ENCODE measurements around the gene CCDC78.

The CCDC78 gene

GRCh38 chr16:677316-678190 lies 48.7 kb downstream of the CCDC78 start:
- H3K36me3 ChIP-seq (ENCODE audit: control insufficient read depth, insufficient read depth, low read length), result peaks cover 23% of the 10 kb centered on the region

GRCh38 chr16:676913-677312 lies 49.3 kb downstream of the CCDC78 start:
- Histone ChIP-seq H3K27me3 (replicated peaks; ENCODE audit: control insufficient read depth, insufficient read depth, low read length, poor library complexity, severe bottlenecking) (no peaks in the 10 kb centered on the region), H3K4me1 (ENCODE audit: control insufficient read depth, insufficient read depth, low read length, poor library complexity, severe bottlenecking) (peaks cover 35% of the 10 kb centered on the region), H3K27ac (ENCODE audit: insufficient read depth, low read length, poor library complexity, severe bottlenecking) (no peak overlapping the region), H3K36me3 (ENCODE audit: control insufficient read depth, insufficient read depth, low read length) (peaks cover 26% of the 10 kb centered on the region), H3K9me3 (ENCODE audit: control insufficient read depth, low read length) (no peaks in the 10 kb centered on the region), H3K4me3 (ENCODE audit: insufficient read depth, low read depth, low read length, poor library complexity, severe bottlenecking) (no peak overlapping the region)
- DNase-seq, result peak in 2 of 3 donors; percentile 28 to 40

More at GRCh38 chr16:677316-678190, 48.7 kb downstream of the CCDC78 start:
- peaks cover 35% of the 10 kb centered on the region for H3K4me1 ChIP-seq (ENCODE audit: control insufficient read depth, insufficient read depth, low read length, poor library complexity, severe bottlenecking)
- no peaks in the 10 kb centered on the region for H3K27me3 ChIP-seq (replicated peaks; ENCODE audit: control insufficient read depth, insufficient read depth, low read length, poor library complexity, severe bottlenecking)
- H3K9me3 ChIP-seq (ENCODE audit: control insufficient read depth, low read length), result no peaks in the 10 kb centered on the region
- H3K4me3 ChIP-seq (ENCODE audit: insufficient read depth, low read depth, low read length, poor library complexity, severe bottlenecking), result no peak overlapping the region
- DNase-seq, result no peak
- H3K27ac ChIP-seq (ENCODE audit: insufficient read depth, low read length, poor library complexity, severe bottlenecking), result no peak overlapping the region

GRCh38 chr16:676565-676902 lies 49.7 kb downstream of the CCDC78 start:
- Histone ChIP-seq H3K36me3 (ENCODE audit: control insufficient read depth, insufficient read depth, low read length) (peaks cover 26% of the 10 kb centered on the region), H3K9me3 (ENCODE audit: control insufficient read depth, low read length) (no peaks in the 10 kb centered on the region), H3K4me1 (ENCODE audit: control insufficient read depth, insufficient read depth, low read length, poor library complexity, severe bottlenecking) (peaks cover 35% of the 10 kb centered on the region), H3K27ac (ENCODE audit: insufficient read depth, low read length, poor library complexity, severe bottlenecking) (no peak overlapping the region), H3K27me3 (replicated peaks; ENCODE audit: control insufficient read depth, insufficient read depth, low read length, poor library complexity, severe bottlenecking) (no peaks in the 10 kb centered on the region), H3K4me3 (ENCODE audit: insufficient read depth, low read depth, low read length, poor library complexity, severe bottlenecking) (no peak overlapping the region)
- no peak for DNase-seq

- H3K36me3 ChIP-seq (ENCODE audit: control insufficient read depth, insufficient read depth, low read length), result peaks cover 29% of the 10 kb centered on the region
- peaks cover 31% of the 10 kb centered on the region for H3K4me1 ChIP-seq (ENCODE audit: control insufficient read depth, insufficient read depth, low read length, poor library complexity, severe bottlenecking)
- no peak for DNase-seq
- H3K4me3 ChIP-seq (ENCODE audit: insufficient read depth, low read depth, low read length, poor library complexity, severe bottlenecking), result no peak overlapping the region
- no peaks in the 10 kb centered on the region for H3K9me3 ChIP-seq (ENCODE audit: control insufficient read depth, low read length)
- H3K27ac ChIP-seq (ENCODE audit: insufficient read depth, low read length, poor library complexity, severe bottlenecking), result no peak overlapping the region
- no peaks in the 10 kb centered on the region for H3K27me3 ChIP-seq (replicated peaks; ENCODE audit: control insufficient read depth, insufficient read depth, low read length, poor library complexity, severe bottlenecking)
Observed at GRCh38 chr16:675884-676564, 50.2 kb downstream of the CCDC78 start.

GRCh38 chr16:674968-675883 lies 51.0 kb downstream of the CCDC78 start, which contains the start of gene RHBDL1:
Gene RHBDL1, plus strand, starts transcription at chr16:675671. Its CDS starts 120 bp downstream, at chr16:675791.
- Histone ChIP-seq H3K9me3 (ENCODE audit: control insufficient read depth, low read length) (no peaks in the 10 kb centered on the region), H3K4me3 (ENCODE audit: insufficient read depth, low read depth, low read length, poor library complexity, severe bottlenecking) (no peak within 1 kb of the TSS), H3K27ac (ENCODE audit: insufficient read depth, low read length, poor library complexity, severe bottlenecking) (no peak within 1 kb of the TSS), H3K36me3 (ENCODE audit: control insufficient read depth, insufficient read depth, low read length) (peaks cover 37% of the 10 kb centered on the region), H3K4me1 (ENCODE audit: control insufficient read depth, insufficient read depth, low read length, poor library complexity, severe bottlenecking) (peaks cover 27% of the 10 kb centered on the region), H3K27me3 (replicated peaks; ENCODE audit: control insufficient read depth, insufficient read depth, low read length, poor library complexity, severe bottlenecking) (no peaks in the 10 kb centered on the region)
- no peak for DNase-seq

GRCh38 chr16:674214-674881 lies 51.9 kb downstream of the CCDC78 start:
- no peak for DNase-seq
- Histone ChIP-seq H3K27me3 (replicated peaks; ENCODE audit: control insufficient read depth, insufficient read depth, low read length, poor library complexity, severe bottlenecking) (no peaks in the 10 kb centered on the region), H3K4me1 (ENCODE audit: control insufficient read depth, insufficient read depth, low read length, poor library complexity, severe bottlenecking) (peaks cover 24% of the 10 kb centered on the region), H3K27ac (ENCODE audit: insufficient read depth, low read length, poor library complexity, severe bottlenecking) (no peak overlapping the region), H3K4me3 (ENCODE audit: insufficient read depth, low read depth, low read length, poor library complexity, severe bottlenecking) (no peak overlapping the region), H3K9me3 (ENCODE audit: control insufficient read depth, low read length) (no peaks in the 10 kb centered on the region), H3K36me3 (ENCODE audit: control insufficient read depth, insufficient read depth, low read length) (peaks cover 45% of the 10 kb centered on the region)

GRCh38 chr16:673399-673991 lies 52.7 kb downstream of the CCDC78 start:
- no peak overlapping the region for H3K27ac ChIP-seq (ENCODE audit: insufficient read depth, low read length, poor library complexity, severe bottlenecking)
- H3K27me3 ChIP-seq (replicated peaks; ENCODE audit: control insufficient read depth, insufficient read depth, low read length, poor library complexity, severe bottlenecking), result no peaks in the 10 kb centered on the region
- H3K4me1 ChIP-seq (ENCODE audit: control insufficient read depth, insufficient read depth, low read length, poor library complexity, severe bottlenecking), result peaks cover 21% of the 10 kb centered on the region
- no peak overlapping the region for H3K4me3 ChIP-seq (ENCODE audit: insufficient read depth, low read depth, low read length, poor library complexity, severe bottlenecking)
- no peaks in the 10 kb centered on the region for H3K9me3 ChIP-seq (ENCODE audit: control insufficient read depth, low read length)
- no peak for DNase-seq
- H3K36me3 ChIP-seq (ENCODE audit: control insufficient read depth, insufficient read depth, low read length), result peaks cover 48% of the 10 kb centered on the region

- H3K4me3 ChIP-seq (ENCODE audit: insufficient read depth, low read depth, low read length, poor library complexity, severe bottlenecking), result no peak overlapping the region
- no peak overlapping the region for H3K27ac ChIP-seq (ENCODE audit: insufficient read depth, low read length, poor library complexity, severe bottlenecking)
- no peaks in the 10 kb centered on the region for H3K27me3 ChIP-seq (replicated peaks; ENCODE audit: control insufficient read depth, insufficient read depth, low read length, poor library complexity, severe bottlenecking)
- DNase-seq, result no peak
- peaks cover 48% of the 10 kb centered on the region for H3K36me3 ChIP-seq (ENCODE audit: control insufficient read depth, insufficient read depth, low read length)
- H3K4me1 ChIP-seq (ENCODE audit: control insufficient read depth, insufficient read depth, low read length, poor library complexity, severe bottlenecking), result peaks cover 25% of the 10 kb centered on the region
- H3K9me3 ChIP-seq (ENCODE audit: control insufficient read depth, low read length), result no peaks in the 10 kb centered on the region
Observed at GRCh38 chr16:672851-673250, 53.4 kb downstream of the CCDC78 start.

Data from effector memory CD4-positive, alpha-beta T cell (primary cell).